Upper lobe of left lung (tissue), 6 donors: Measurements from ENCODE around the gene UBE2J2. TPM values are rescaled to one million over a fixed set of nuclear protein-coding genes. Genes with fewer than 3 reads are reported as not detected.

Experiments
- ATAC-seq, 2 donors: fragments of 200-7000 bp; cut with Tn5 transposase; one replicate each; pipeline ENCODE4 v1.9.1; 2022; ENCODE audit warnings: mild to moderate bottlenecking in 2 of 2, moderate library complexity in 2 of 2; ENCODE audit not compliant: low FRiP score in 2 of 2
- DNase-seq, 2 donors: peaks; one replicate each; pipeline ENCODE4 v3.0.0-alpha.2; 2019 to 2020
- H3K27ac ChIP-seq, 4 donors: fragments of 200-600 bp; sonication (generic); one replicate each; pipeline ENCODE4 v1.5.1; 2016 to 2019
- H3K27me3 ChIP-seq, 4 donors: fragments of 200-600 bp; sonication (generic); one replicate each; pipeline ENCODE4 v1.5.1; 2017 to 2019
- H3K36me3 ChIP-seq, 4 donors: fragments of 200-600 bp; sonication (generic); one replicate each; pipeline ENCODE4 v1.5.1; 2016 to 2019
- H3K4me1 ChIP-seq, 4 donors: fragments of 200-600 bp; sonication (generic); one replicate each; pipeline ENCODE4 v1.5.1; 2018 to 2019
- H3K4me3 ChIP-seq, 4 donors: fragments of 200-600 bp; sonication (generic); one replicate each; pipeline ENCODE4 v1.5.1; 2017 to 2019; ENCODE audit warnings: mild to moderate bottlenecking in 2 of 4, moderate library complexity in 1 of 4
- H3K9me3 ChIP-seq, 4 donors: fragments of 200-600 bp; sonication (generic); one replicate each; pipeline ENCODE4 v1.5.1; 2018 to 2019
- EP300 ChIP-seq, 4 donors: sonication (generic); formaldehyde crosslinking; IDR thresholded peaks; one replicate each; pipeline ENCODE4 v1.5.1; 2017; ENCODE audit warnings: antibody characterized with exemption in 4 of 4, control low read depth in 2 of 4
- POLR2A ChIP-seq, 4 donors: fragments of 450-650 bp; IDR thresholded peaks; one replicate each; pipeline ENCODE4 v1.5.1; 2016 to 2017; ENCODE audit warnings: antibody characterized with exemption in 4 of 4, mild to moderate bottlenecking in 2 of 4
- POLR2AphosphoS5 ChIP-seq, 2 donors: sonication (generic); formaldehyde crosslinking; IDR thresholded peaks; one replicate each; pipeline ENCODE4 v1.5.1; 2017; ENCODE audit warnings: antibody characterized with exemption in 2 of 2
- whole genome bisulfite sequencing, 2 donors: methylation state at CpG; one replicate each; pipeline ENCODE4 v1.1.5; 2017 to 2018; 5-methylcytosine and 5-hydroxymethylcytosine counted together
- total RNA-seq, 6 donors: library from RNA; depleted of rRNA in 4 of 6; stranded (reverse); fragments of >200 nt in 4 of 6; gene quantifications; one replicate each; pipeline versions ENCODE4 v1.1.0 to v1.2.1, GENCODE V29; 2016 to 2021
- TF ChIP-seq, protein P1 (sequence below), 6 experiments: fragments of 450-650 bp in 4 of 6; fragments of 200-600 bp in 2 of 6; sonication (generic) in 2 of 6; IDR thresholded peaks; one replicate each; pipeline ENCODE4 v1.5.1; 2016 to 2019; ENCODE audit warnings: antibody characterized with exemption in 6 of 6
- donor health status: DM: no; HTN: no; CAD: no; lungs with moderate emphysema.
- donor health status: DM: no; HTN: yes; CAD: no; lungs with severe emphysema.

The UBE2J2 gene
- total RNA-seq, 6 donors from 2014 or later: 41.5 to 88.0 (median 50.5) TPM

DNA sequence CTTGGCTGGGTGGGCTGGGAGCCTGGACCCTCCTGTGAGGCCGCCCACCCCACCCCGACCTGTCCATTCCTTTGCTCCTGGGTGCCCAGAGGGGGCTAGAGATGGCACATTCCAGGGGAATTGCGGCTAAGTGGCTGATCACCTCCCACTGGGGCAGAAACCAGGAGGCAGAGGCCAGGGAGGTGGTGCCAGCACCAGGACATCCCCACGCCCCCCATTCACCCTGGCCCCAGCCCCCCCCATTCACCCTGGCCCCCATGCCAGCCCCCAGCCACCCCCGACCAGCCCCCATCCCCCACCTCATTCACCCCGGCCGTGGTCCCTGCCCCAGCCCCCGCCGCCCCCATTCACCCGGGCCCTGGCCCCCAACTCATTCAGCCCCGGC, 33.3 kb downstream of the UBE2J2 start:
- Histone ChIP-seq H3K4me3 (no peak overlapping the region), H3K4me1 (peaks cover 0 to 27% (median 10%) of the 10 kb centered on the region in 4 donors), H3K27me3 (peaks cover 0 to 31% (median 12%) of the 10 kb centered on the region in 4 donors), H3K36me3 (no peaks in the 10 kb centered on the region), H3K27ac (no peak overlapping the region), H3K9me3 (no peaks in the 10 kb centered on the region)
- DNase-seq: no peak
- ATAC-seq: no peak
- TF ChIP-seq POLR2A (IDR thresholded peaks at IDR 0.05): no peak
- TF ChIP-seq, protein P1, sequence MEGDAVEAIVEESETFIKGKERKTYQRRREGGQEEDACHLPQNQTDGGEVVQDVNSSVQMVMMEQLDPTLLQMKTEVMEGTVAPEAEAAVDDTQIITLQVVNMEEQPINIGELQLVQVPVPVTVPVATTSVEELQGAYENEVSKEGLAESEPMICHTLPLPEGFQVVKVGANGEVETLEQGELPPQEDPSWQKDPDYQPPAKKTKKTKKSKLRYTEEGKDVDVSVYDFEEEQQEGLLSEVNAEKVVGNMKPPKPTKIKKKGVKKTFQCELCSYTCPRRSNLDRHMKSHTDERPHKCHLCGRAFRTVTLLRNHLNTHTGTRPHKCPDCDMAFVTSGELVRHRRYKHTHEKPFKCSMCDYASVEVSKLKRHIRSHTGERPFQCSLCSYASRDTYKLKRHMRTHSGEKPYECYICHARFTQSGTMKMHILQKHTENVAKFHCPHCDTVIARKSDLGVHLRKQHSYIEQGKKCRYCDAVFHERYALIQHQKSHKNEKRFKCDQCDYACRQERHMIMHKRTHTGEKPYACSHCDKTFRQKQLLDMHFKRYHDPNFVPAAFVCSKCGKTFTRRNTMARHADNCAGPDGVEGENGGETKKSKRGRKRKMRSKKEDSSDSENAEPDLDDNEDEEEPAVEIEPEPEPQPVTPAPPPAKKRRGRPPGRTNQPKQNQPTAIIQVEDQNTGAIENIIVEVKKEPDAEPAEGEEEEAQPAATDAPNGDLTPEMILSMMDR (IDR thresholded peaks at IDR 0.05): no peak
- WGBS, 2 donors: 58% methylated on average over 3 of the region's 11 CpGs; no CpG with 5 or more reads in 1 of the 2 donors

- H3K36me3 ChIP-seq: no peaks in the 10 kb centered on the region
- WGBS, 2 donors: 52 to 60% methylated on average over 2 to 26 of the region's 30 CpGs
- peaks cover 0 to 30% (median 11%) of the 10 kb centered on the region in 4 donors for H3K27me3 ChIP-seq
- H3K9me3 ChIP-seq: no peaks in the 10 kb centered on the region
- ATAC-seq (no peak), DNase-seq (peak in 1 of 2 donors; percentile 74)
- peaks cover 0 to 31% (median 10%) of the 10 kb centered on the region in 4 donors for H3K4me1 ChIP-seq
- TF ChIP-seq EP300 (IDR thresholded peaks at IDR 0.05): no peak
- TF ChIP-seq, protein P1 (IDR thresholded peaks at IDR 0.05): no peak
- TF ChIP-seq POLR2AphosphoS5 (IDR thresholded peaks at IDR 0.05): no peak
- no peak for TF ChIP-seq POLR2A (IDR thresholded peaks at IDR 0.05)
- H3K4me3 ChIP-seq: no peak overlapping the region
- no peak overlapping the region for H3K27ac ChIP-seq
Measured at GRCh38 chr1:1239614-1240347, 33.9 kb downstream of the UBE2J2 start.

- no peak overlapping the region for H3K4me3 ChIP-seq
- TF ChIP-seq, protein P1 (IDR thresholded peaks at IDR 0.05): no peak
- H3K27ac ChIP-seq: no peak overlapping the region
- 67 to 70% methylated on average over 1 to 14 of the region's 15 CpGs for WGBS, 2 donors
- H3K4me1 ChIP-seq: peaks cover 0 to 35% (median 10%) of the 10 kb centered on the region in 4 donors
- no peaks in the 10 kb centered on the region for H3K36me3 ChIP-seq
- ATAC-seq (no peak), DNase-seq (peak in 1 of 2 donors; percentile 77)
- peaks cover 0 to 30% (median 11%) of the 10 kb centered on the region in 4 donors for H3K27me3 ChIP-seq
- no peaks in the 10 kb centered on the region for H3K9me3 ChIP-seq
Measured at GRCh38 chr1:1239227-1239613, 34.4 kb downstream of the UBE2J2 start.

DNA sequence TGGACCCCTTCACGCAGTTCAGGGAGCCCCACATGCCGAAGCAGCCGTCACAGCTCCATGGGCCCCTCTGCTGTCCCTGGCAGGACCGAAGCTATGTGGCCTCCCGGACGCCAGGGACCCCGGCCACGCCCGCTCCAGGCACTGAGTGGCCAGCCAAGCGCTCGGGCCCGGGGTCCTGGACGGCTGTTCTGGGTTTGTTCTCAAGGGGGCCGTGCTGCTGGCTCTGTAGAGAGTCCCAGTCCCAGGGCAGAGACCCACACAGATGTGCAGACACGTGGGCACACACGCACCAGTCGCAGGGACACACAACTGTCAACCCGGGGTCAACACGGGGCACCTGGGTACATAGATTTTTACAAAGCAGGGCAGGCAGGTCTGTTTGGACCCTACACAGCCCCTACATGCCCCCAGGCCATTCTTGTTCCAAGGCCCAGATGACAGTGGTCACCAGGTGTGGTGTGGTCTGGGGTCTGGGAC, 34.9 kb downstream of the UBE2J2 start:
- ATAC-seq: no peak
- H3K27me3 ChIP-seq: peaks cover 0 to 30% (median 11%) of the 10 kb centered on the region in 4 donors
- WGBS, 2 donors: 72 to 91% methylated on average over 5 to 14 of the region's 19 CpGs
- no peaks in the 10 kb centered on the region for H3K9me3 ChIP-seq
- H3K27ac ChIP-seq: no peak overlapping the region
- peaks cover 1 to 35% (median 10%) of the 10 kb centered on the region in 4 donors for H3K4me1 ChIP-seq
- TF ChIP-seq EP300 (IDR thresholded peaks at IDR 0.05): no peak
- TF ChIP-seq, protein P1 (IDR thresholded peaks at IDR 0.05): no peak
- no peak for TF ChIP-seq POLR2AphosphoS5 (IDR thresholded peaks at IDR 0.05)
- TF ChIP-seq POLR2A (IDR thresholded peaks at IDR 0.05): no peak
- DNase-seq: peak in 1 of 2 donors; percentile 82
- H3K4me3 ChIP-seq: no peak overlapping the region
- H3K36me3 ChIP-seq: no peaks in the 10 kb centered on the region
